HCT116 (cell line): ENCODE measurements around the gene INTS3. TPM values are rescaled to one million over a fixed set of nuclear protein-coding genes. Genes with fewer than 3 reads are reported as not detected.

ENCODE experiments used
- ATAC-seq: fragments of 200-7000 bp; cut with Tn5 transposase; 2 replicates; pipeline ENCODE4 v1.9.1; 2020; ENCODE audit warnings: mild to moderate bottlenecking, moderate library complexity
- BruUV-seq: library from RNA; stranded (reverse); fragments of 400-500 nt; replicated peaks from 2 replicates; lab custom pipeline; 2021; lab: Mats Ljungman, UMichigan
- CTCF ChIA-PET: fragments of 300-600 bp; sonication (Branson Sonifier 250); formaldehyde crosslinking; loops from one replicate; lab custom pipeline; 2021; ENCODE audit warnings: antibody characterized with exemption; lab: Charles Lee
- POLR2A ChIA-PET: fragments of 300-600, 350-600 bp; sonication (Branson Sonifier 250); formaldehyde crosslinking; loops from one replicate; lab custom pipeline; 2021; ENCODE audit warnings: antibody characterized with exemption; lab: Charles Lee
- RAD21 ChIA-PET, 2 experiments: fragments of 300-600 bp; sonication (Branson Sonifier 250); formaldehyde crosslinking; loops; one replicate each; lab custom pipeline; 2023; ENCODE audit warnings: low total read pairs in 2 of 2; ENCODE audit not compliant: uncharacterized antibody in 2 of 2, unreplicated experiment in 2 of 2, low non-redundant PET in 1 of 2; lab: Charles Lee
- DNase-seq: peaks from one replicate; pipeline ENCODE4 v3.0.0-alpha.2; 2010; ENCODE audit warnings: low read depth, low spot score
- H2AFZ ChIP-seq: fragments of 200-600 bp; shearing (Covaris generic), sonication (generic); 2 replicates; pipeline ENCODE4 v1.6.1; 2017; ENCODE audit warnings: low read depth, mixed run types, mixed read lengths, antibody characterized with exemption, low read length; ENCODE audit not compliant: poor library complexity, severe bottlenecking
- H3K27ac ChIP-seq: 2 replicates; pipeline ENCODE4 v1.5.1; 2012; ENCODE audit warnings: low read depth, low read length
- H3K27me3 ChIP-seq: fragments of 200-600 bp; sonication (generic); 2 replicates; pipeline ENCODE4 v1.6.1; 2016; ENCODE audit warnings: mixed run types, low read length, mixed read lengths; ENCODE audit not compliant: insufficient read depth
- H3K36me3 ChIP-seq, 2 experiments: fragments of 200-500 bp in 1 of 2; fragments of 200-600 bp in 1 of 2; sonication (Bioruptor generic) in 1 of 2; sonication (generic) in 1 of 2; 2 replicates each; pipeline versions ENCODE4 v1.5.1 to v1.6.1; 2014 to 2016; ENCODE audit warnings: low read length in 2 of 2, inconsistent platforms in 1 of 2, mixed read lengths in 1 of 2, mixed run types in 1 of 2; ENCODE audit not compliant: insufficient read depth in 2 of 2, control insufficient read depth in 1 of 2
- H3K4me1 ChIP-seq, 2 experiments: fragments of 200-600 bp in 1 of 2; sonication (generic) in 1 of 2; 2 replicates each; pipeline versions ENCODE4 v1.5.1 to v1.6.1; 2012 to 2017; ENCODE audit warnings: low read length in 2 of 2, inconsistent platforms in 1 of 2, mild to moderate bottlenecking in 1 of 2, mixed read lengths in 1 of 2, mixed run types in 1 of 2, moderate library complexity in 1 of 2; ENCODE audit not compliant: insufficient read depth in 2 of 2, control insufficient read depth in 1 of 2
- H3K4me2 ChIP-seq: fragments of 200-600 bp; sonication (generic); 2 replicates; pipeline ENCODE4 v1.6.1; 2017; ENCODE audit warnings: mixed run types, low read length, mixed read lengths
- H3K4me3 ChIP-seq, 2 experiments: fragments of 200-600 bp in 1 of 2; sonication (generic) in 1 of 2; replicated peaks in 1 of 2; 2 replicates each; pipeline ENCODE4 v1.5.1; 2011 to 2016; ENCODE audit warnings: low read length in 2 of 2, control low read depth in 1 of 2, low read depth in 1 of 2, mild to moderate bottlenecking in 1 of 2, mixed read lengths in 1 of 2, mixed run types in 1 of 2
- H3K79me2 ChIP-seq: fragments of 200-600 bp; sonication (generic); 2 replicates; pipeline ENCODE4 v1.6.1; 2017; ENCODE audit warnings: mild to moderate bottlenecking, mixed run types, low read length, moderate library complexity, mixed read lengths; ENCODE audit not compliant: insufficient read depth
- H3K9ac ChIP-seq: fragments of 200-600 bp; sonication (generic); 2 replicates; pipeline ENCODE4 v1.6.1; 2016; ENCODE audit warnings: low read length, mixed read lengths
- H3K9me2 ChIP-seq: fragments of 200-600 bp; sonication (generic), shearing (Covaris generic); 2 replicates; pipeline ENCODE4 v1.6.1; 2017; ENCODE audit warnings: mixed run types, mild to moderate bottlenecking, moderate library complexity; ENCODE audit not compliant: insufficient read depth
- H3K9me3 ChIP-seq, 2 experiments: fragments of 200-500 bp in 1 of 2; fragments of 200-600 bp in 1 of 2; sonication (Bioruptor generic) in 1 of 2; sonication (generic) in 1 of 2; 2 replicates each; pipeline ENCODE4 v1.6.1; 2014 to 2017; ENCODE audit warnings: low read length in 2 of 2, mixed read lengths in 2 of 2, inconsistent platforms in 1 of 2, low read depth in 1 of 2, mild to moderate bottlenecking in 1 of 2, mixed run types in 1 of 2, moderate library complexity in 1 of 2; ENCODE audit not compliant: control insufficient read depth in 1 of 2, insufficient read depth in 1 of 2
- H4K20me1 ChIP-seq: fragments of 200-600 bp; sonication (generic), shearing (Covaris generic); 2 replicates; pipeline ENCODE4 v1.6.1; 2017; ENCODE audit warnings: mixed run types, mild to moderate bottlenecking, moderate library complexity; ENCODE audit not compliant: insufficient read depth
- EGR1 ChIP-seq: IDR thresholded peaks from 2 replicates; pipeline ENCODE4 v1.6.1; 2012; ENCODE audit warnings: low read depth
- ELF1 ChIP-seq: IDR thresholded peaks from 2 replicates; pipeline ENCODE4 v1.6.1; 2012; ENCODE audit warnings: low read depth, borderline replicate concordance
- EZH2phosphoT487 ChIP-seq: fragments of 200-600 bp; IDR thresholded peaks from 2 replicates; pipeline ENCODE4 v1.6.1; 2018; ENCODE audit warnings: antibody characterized with exemption, borderline replicate concordance
- POLR2A ChIP-seq: IDR thresholded peaks from 2 replicates; pipeline ENCODE4 v1.7.0; 2011; ENCODE audit warnings: borderline replicate concordance; ENCODE audit not compliant: insufficient read depth, insufficient read length; ENCODE audit errors: extremely low read depth
- POLR2AphosphoS5 ChIP-seq: IDR thresholded peaks from 2 replicates; pipeline ENCODE4 v1.6.1; 2011; ENCODE audit warnings: mild to moderate bottlenecking, low read depth, low read length, moderate library complexity
- SIN3A ChIP-seq: IDR thresholded peaks from 2 replicates; pipeline ENCODE4 v1.6.1; 2012; ENCODE audit warnings: low read depth
- SP1 ChIP-seq: IDR thresholded peaks from 2 replicates; pipeline ENCODE4 v1.6.1; 2012; ENCODE audit warnings: low read depth
- TCF7L2 ChIP-seq: IDR thresholded peaks from 2 replicates; pipeline ENCODE4 v1.7.0; 2011; ENCODE audit warnings: borderline replicate concordance, inconsistent platforms; ENCODE audit not compliant: insufficient read depth, insufficient read length; ENCODE audit errors: extremely low read depth
- ZFX ChIP-seq: fragments of 450-650 bp; IDR thresholded peaks from 2 replicates; pipeline ENCODE4 v1.6.1; 2017
- ZNF274 ChIP-seq: fragments of 200-500 bp; sonication (Bioruptor generic); IDR thresholded peaks from 2 replicates; pipeline ENCODE4 v1.6.1; 2014; ENCODE audit warnings: mild to moderate bottlenecking, low read depth, low read length, inconsistent platforms
- intact Hi-C: fragments of 100-400 bp; cut with micrococcal nuclease; formaldehyde crosslinking; loops from 2 replicates; pipeline ENCODE4 v1.10.0; 2022
- total RNA-seq: library from RNA; stranded (reverse); gene quantifications from one replicate; pipeline ENCODE4 v1.2.1, GENCODE V29; 2021; ENCODE audit not compliant: unreplicated experiment
- TF ChIP-seq, protein P1 (sequence below), 3 experiments: fragments of 200-600 bp in 1 of 3; sonication (generic) in 1 of 3; IDR thresholded peaks in 2 of 3; conservative IDR thresholded peaks in 1 of 3; 2 replicates each; pipeline ENCODE4 v1.5.1; 2012 to 2017; ENCODE audit warnings: low read depth in 2 of 3, low read length in 2 of 3, antibody characterized with exemption in 1 of 3, borderline replicate concordance in 1 of 3, control low read depth in 1 of 3, mild to moderate bottlenecking in 1 of 3, mixed read lengths in 1 of 3, mixed run types in 1 of 3, moderate library complexity in 1 of 3; ENCODE audit not compliant: insufficient read depth in 1 of 3
- TF ChIP-seq, protein P2 (sequence below): IDR thresholded peaks from 2 replicates; pipeline ENCODE4 v1.6.1; 2012

INTS3 gene
- total RNA-seq, 1 experiment from 2014 or later: 47.6 TPM

- TF ChIP-seq, protein P1, sequence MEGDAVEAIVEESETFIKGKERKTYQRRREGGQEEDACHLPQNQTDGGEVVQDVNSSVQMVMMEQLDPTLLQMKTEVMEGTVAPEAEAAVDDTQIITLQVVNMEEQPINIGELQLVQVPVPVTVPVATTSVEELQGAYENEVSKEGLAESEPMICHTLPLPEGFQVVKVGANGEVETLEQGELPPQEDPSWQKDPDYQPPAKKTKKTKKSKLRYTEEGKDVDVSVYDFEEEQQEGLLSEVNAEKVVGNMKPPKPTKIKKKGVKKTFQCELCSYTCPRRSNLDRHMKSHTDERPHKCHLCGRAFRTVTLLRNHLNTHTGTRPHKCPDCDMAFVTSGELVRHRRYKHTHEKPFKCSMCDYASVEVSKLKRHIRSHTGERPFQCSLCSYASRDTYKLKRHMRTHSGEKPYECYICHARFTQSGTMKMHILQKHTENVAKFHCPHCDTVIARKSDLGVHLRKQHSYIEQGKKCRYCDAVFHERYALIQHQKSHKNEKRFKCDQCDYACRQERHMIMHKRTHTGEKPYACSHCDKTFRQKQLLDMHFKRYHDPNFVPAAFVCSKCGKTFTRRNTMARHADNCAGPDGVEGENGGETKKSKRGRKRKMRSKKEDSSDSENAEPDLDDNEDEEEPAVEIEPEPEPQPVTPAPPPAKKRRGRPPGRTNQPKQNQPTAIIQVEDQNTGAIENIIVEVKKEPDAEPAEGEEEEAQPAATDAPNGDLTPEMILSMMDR (IDR thresholded peaks at IDR 0.05 in 2 of 3, conservative IDR thresholded peaks at IDR 0.05 in 1 of 3; ENCODE audit: borderline replicate concordance in 1 of 3, insufficient read depth in 1 of 3, low read depth in 2 of 3, low read length in 2 of 3): 0 out of 6 replicates have a peak, but pooled peaks of 1 of the 3 experiments have one; percentile 3
- TF ChIP-seq, protein P2, sequence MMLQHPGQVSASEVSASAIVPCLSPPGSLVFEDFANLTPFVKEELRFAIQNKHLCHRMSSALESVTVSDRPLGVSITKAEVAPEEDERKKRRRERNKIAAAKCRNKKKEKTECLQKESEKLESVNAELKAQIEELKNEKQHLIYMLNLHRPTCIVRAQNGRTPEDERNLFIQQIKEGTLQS: no peak
These were observed 55.7 kb downstream of the INTS3 start (continued) for GRCh38 chr1:153783233-153784190.

GRCh38 chr1:153786038-153786790, 58.4 kb downstream of the INTS3 start:
- DNase-seq: no peak
- Histone ChIP-seq H4K20me1 (no peaks in the 10 kb centered on the region), H3K4me3 (no peak overlapping the region), H2AFZ (no peak overlapping the region), H3K9me2 (no peaks in the 10 kb centered on the region), H3K27ac (no peak overlapping the region), H3K36me3 (no peaks in the 10 kb centered on the region), H3K27me3 (no peaks in the 10 kb centered on the region), H3K9me3 (no peaks in the 10 kb centered on the region), H3K4me1 (peaks cover 6 to 14% of the 10 kb centered on the region in 2 experiments), H3K4me2 (no peak overlapping the region), H3K79me2 (no peaks in the 10 kb centered on the region), H3K9ac (no peak overlapping the region)
- TF ChIP-seq ZFX: no peak
- no peak for TF ChIP-seq POLR2AphosphoS5
- TF ChIP-seq POLR2A: no peak
- no peak for TF ChIP-seq EGR1
- no peak for TF ChIP-seq ZNF274
- TF ChIP-seq SP1: no peak
- no peak for TF ChIP-seq SIN3A
- TF ChIP-seq ELF1: no peak
- no peak for TF ChIP-seq EZH2phosphoT487
- no peak for TF ChIP-seq TCF7L2
- ChIA-PET CTCF (no interaction called here), RAD21 (no interaction called here), POLR2A (no interaction called here)
- ATAC-seq: no peak
- intact Hi-C loops: no loop called here
- no TSS peak for BruUV-seq
